K562 (cell line): ENCODE results near the gene SEMA3G.

Experiments used
- CBX5 ChIP-seq: IDR thresholded peaks from 2 replicates; pipeline ENCODE4 v1.6.1; 2014; ENCODE audit warnings: low read depth, borderline replicate concordance
- CC2D1A ChIP-seq: fragments of 450-650 bp; IDR thresholded peaks from 2 replicates; pipeline ENCODE4 v1.6.1; 2017; ENCODE audit warnings: mild to moderate bottlenecking
- CHD1 ChIP-seq: fragments of 200-600 bp; sonication (generic); IDR thresholded peaks from one replicate; pipeline ENCODE4 v1.6.1; 2012; ENCODE audit warnings: mild to moderate bottlenecking, moderate library complexity, low read length, inconsistent platforms
- MTA3 ChIP-seq: fragments of 450-650 bp; formaldehyde crosslinking; IDR thresholded peaks from 2 replicates; pipeline ENCODE4 v1.6.1; 2017; ENCODE audit warnings: mild to moderate bottlenecking, borderline replicate concordance
- NR2C2 ChIP-seq, 2 experiments: fragments of 200-800 bp in 1 of 2; sonication (Bioruptor generic) in 1 of 2; sonication (generic) in 1 of 2; formaldehyde crosslinking in 1 of 2; IDR thresholded peaks; 2 replicates each; pipeline versions ENCODE4 v1.6.1 to v1.8.0; 2016 to 2022; ENCODE audit warnings: mild to moderate bottlenecking in 1 of 2, missing compliant biosample characterization in 1 of 2, missing genetic modification characterization in 1 of 2, missing genetic modification reagents in 1 of 2
- TBL1XR1 ChIP-seq, 2 experiments: IDR thresholded peaks; 2 replicates each; pipeline ENCODE4 v1.6.1; 2012; ENCODE audit warnings: improper control_type of control experiment in 2 of 2, low read length in 2 of 2, mild to moderate bottlenecking in 1 of 2
- ZNF197 ChIP-seq: fragments of 200-800 bp; sonication (Bioruptor generic); IDR thresholded peaks from 2 replicates; pipeline ENCODE4 v1.6.1; 2016; ENCODE audit warnings: low read depth, missing genetic modification characterization, missing compliant biosample characterization
- TF ChIP-seq, protein P1 (sequence below): sonication (generic); formaldehyde crosslinking; IDR thresholded peaks from 2 replicates; pipeline ENCODE4 v1.9.0; 2022; ENCODE audit warnings: mild to moderate bottlenecking, missing genetic modification reagents
- TF ChIP-seq, protein P2 (sequence below), 2 experiments: IDR thresholded peaks in 1 of 2; conservative IDR thresholded peaks in 1 of 2; 2 replicates each; pipeline ENCODE4 v1.6.1; 2016; ENCODE audit warnings: low read depth in 2 of 2, mild to moderate bottlenecking in 1 of 2, missing compliant biosample characterization in 1 of 2, missing genetic modification characterization in 1 of 2, moderate library complexity in 1 of 2
- TF ChIP-seq, protein P3 (sequence below), 2 experiments: IDR thresholded peaks; 2 replicates each; pipeline ENCODE4 v1.6.1; 2012; ENCODE audit warnings: improper control_type of control experiment in 2 of 2, low read depth in 2 of 2, low read length in 2 of 2, borderline replicate concordance in 1 of 2
- TF ChIP-seq, protein P4 (sequence below): fragments of 250-450 bp; sonication (Bioruptor Pico); IDR thresholded peaks from 2 replicates; pipeline ENCODE4 v1.8.0; 2021; ENCODE audit warnings: mild to moderate bottlenecking, moderate library complexity

DNA sequence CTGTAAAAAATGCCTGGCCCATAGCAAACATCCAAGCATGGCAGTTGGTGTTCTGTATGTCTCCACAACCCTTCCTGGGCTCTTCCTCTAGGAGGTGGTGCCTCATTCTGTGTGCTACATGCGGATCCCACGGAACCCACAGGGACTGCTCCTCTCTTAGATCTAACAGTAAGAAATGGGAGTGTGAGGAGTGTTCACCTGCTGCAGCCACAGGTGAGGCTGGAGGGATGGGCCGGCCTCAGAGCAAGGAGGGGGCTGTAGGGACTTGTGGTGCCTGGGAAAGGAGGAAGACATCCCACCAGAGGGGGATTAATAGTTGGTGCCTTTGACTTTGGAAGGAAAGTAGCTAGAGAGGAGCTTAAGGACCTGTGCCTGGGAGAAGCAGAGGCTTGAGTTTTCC is 22.2 kb downstream of the SEMA3G start:
- TF ChIP-seq ZNF197 (CRISPR knock-in tag): no peak
- TF ChIP-seq, protein P1, sequence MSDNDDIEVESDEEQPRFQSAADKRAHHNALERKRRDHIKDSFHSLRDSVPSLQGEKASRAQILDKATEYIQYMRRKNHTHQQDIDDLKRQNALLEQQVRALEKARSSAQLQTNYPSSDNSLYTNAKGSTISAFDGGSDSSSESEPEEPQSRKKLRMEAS: no peak
- TF ChIP-seq, protein P2, sequence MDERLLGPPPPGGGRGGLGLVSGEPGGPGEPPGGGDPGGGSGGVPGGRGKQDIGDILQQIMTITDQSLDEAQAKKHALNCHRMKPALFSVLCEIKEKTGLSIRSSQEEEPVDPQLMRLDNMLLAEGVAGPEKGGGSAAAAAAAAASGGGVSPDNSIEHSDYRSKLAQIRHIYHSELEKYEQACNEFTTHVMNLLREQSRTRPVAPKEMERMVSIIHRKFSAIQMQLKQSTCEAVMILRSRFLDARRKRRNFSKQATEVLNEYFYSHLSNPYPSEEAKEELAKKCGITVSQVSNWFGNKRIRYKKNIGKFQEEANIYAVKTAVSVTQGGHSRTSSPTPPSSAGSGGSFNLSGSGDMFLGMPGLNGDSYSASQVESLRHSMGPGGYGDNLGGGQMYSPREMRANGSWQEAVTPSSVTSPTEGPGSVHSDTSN (CRISPR knock-in tag; IDR thresholded peaks at IDR 0.05; ENCODE audit: low read depth): no peak
- TF ChIP-seq, protein P2 (tag; conservative IDR thresholded peaks at IDR 0.05; ENCODE audit: low read depth): no peak
- no peak for TF ChIP-seq NR2C2 (CRISPR knock-in tag; IDR thresholded peaks at IDR 0.05)
- TF ChIP-seq NR2C2 (tag; IDR thresholded peaks at IDR 0.05): no peak
- TF ChIP-seq, protein P3, sequence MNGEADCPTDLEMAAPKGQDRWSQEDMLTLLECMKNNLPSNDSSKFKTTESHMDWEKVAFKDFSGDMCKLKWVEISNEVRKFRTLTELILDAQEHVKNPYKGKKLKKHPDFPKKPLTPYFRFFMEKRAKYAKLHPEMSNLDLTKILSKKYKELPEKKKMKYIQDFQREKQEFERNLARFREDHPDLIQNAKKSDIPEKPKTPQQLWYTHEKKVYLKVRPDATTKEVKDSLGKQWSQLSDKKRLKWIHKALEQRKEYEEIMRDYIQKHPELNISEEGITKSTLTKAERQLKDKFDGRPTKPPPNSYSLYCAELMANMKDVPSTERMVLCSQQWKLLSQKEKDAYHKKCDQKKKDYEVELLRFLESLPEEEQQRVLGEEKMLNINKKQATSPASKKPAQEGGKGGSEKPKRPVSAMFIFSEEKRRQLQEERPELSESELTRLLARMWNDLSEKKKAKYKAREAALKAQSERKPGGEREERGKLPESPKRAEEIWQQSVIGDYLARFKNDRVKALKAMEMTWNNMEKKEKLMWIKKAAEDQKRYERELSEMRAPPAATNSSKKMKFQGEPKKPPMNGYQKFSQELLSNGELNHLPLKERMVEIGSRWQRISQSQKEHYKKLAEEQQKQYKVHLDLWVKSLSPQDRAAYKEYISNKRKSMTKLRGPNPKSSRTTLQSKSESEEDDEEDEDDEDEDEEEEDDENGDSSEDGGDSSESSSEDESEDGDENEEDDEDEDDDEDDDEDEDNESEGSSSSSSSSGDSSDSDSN (IDR thresholded peaks at IDR 0.05; ENCODE audit: borderline replicate concordance in 1 of 2, low read depth in 2 of 2, low read length in 2 of 2): no peak
- no peak for TF ChIP-seq CBX5
- TF ChIP-seq, protein P4, sequence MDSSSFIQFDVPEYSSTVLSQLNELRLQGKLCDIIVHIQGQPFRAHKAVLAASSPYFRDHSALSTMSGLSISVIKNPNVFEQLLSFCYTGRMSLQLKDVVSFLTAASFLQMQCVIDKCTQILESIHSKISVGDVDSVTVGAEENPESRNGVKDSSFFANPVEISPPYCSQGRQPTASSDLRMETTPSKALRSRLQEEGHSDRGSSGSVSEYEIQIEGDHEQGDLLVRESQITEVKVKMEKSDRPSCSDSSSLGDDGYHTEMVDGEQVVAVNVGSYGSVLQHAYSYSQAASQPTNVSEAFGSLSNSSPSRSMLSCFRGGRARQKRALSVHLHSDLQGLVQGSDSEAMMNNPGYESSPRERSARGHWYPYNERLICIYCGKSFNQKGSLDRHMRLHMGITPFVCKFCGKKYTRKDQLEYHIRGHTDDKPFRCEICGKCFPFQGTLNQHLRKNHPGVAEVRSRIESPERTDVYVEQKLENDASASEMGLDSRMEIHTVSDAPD (CRISPR knock-in tag): no peak
- TF ChIP-seq MTA3: no peak
- TF ChIP-seq CC2D1A: no peak
- no peak for TF ChIP-seq TBL1XR1 (IDR thresholded peaks at IDR 0.05; ENCODE audit: low read length in 2 of 2)
- TF ChIP-seq CHD1: no peak
